Adrenal gland (tissue), 12 donors: ENCODE data around the gene ZNF335. TPM values are rescaled to one million over a fixed set of nuclear protein-coding genes. Genes with fewer than 3 reads are reported as not detected.
A peak's percentile ranks its signal among the peaks of the same experiment; 100 is the strongest.

ENCODE experiments used
- DNase-seq, 7 donors: peaks; one replicate each; pipeline ENCODE4 v3.0.0-alpha.2; 2019 to 2020
- H3K27ac ChIP-seq, 5 donors: fragments of 200-600 bp; sonication (generic) in 4 of 5; 1 replicate in 3 of 5; 2 replicates in 2 of 5; pipeline versions ENCODE4 v1.5.1 to v1.8.0; 2016 to 2020; ENCODE audit warnings: mild to moderate bottlenecking in 1 of 5
- H3K27me3 ChIP-seq: fragments of 200-600 bp; 2 replicates; pipeline ENCODE4 v1.8.0; 2021
- H3K36me3 ChIP-seq, 2 donors: fragments of 200-600 bp; replicated peaks in 1 of 2; 1 replicate in 1 of 2; 2 replicates in 1 of 2; pipeline versions ENCODE4 v1.5.1 to v1.8.0; 2018 to 2022
- H3K4me1 ChIP-seq, 2 donors: fragments of 200-600 bp; replicated peaks in 1 of 2; 1 replicate in 1 of 2; 2 replicates in 1 of 2; pipeline versions ENCODE4 v1.5.1 to v1.8.0; 2018 to 2021
- H3K4me3 ChIP-seq, 4 donors: fragments of 200-600 bp; sonication (generic) in 3 of 4; one replicate each; pipeline ENCODE4 v1.5.1; 2016 to 2018
- H3K9me3 ChIP-seq, 3 donors: fragments of 200-600 bp; sonication (generic) in 1 of 3; replicated peaks in 1 of 3; 1 replicate in 2 of 3; 2 replicates in 1 of 3; pipeline versions ENCODE4 v1.5.1 to v1.8.0; 2016 to 2021
- CTCF ChIP-seq, 6 experiments: fragments of 450-650 bp in 4 of 6; fragments of 200-600 bp in 2 of 6; sonication (generic) in 1 of 6; IDR thresholded peaks; 1 replicate in 5 of 6; 2 replicates in 1 of 6; pipeline versions ENCODE4 v1.5.1 to v1.8.0; 2016 to 2021; ENCODE audit warnings: antibody characterized with exemption in 6 of 6, mild to moderate bottlenecking in 2 of 6, moderate library complexity in 1 of 6
- POLR2A ChIP-seq, 2 donors: fragments of 450-650 bp; IDR thresholded peaks; one replicate each; pipeline ENCODE4 v1.6.1; 2017; ENCODE audit warnings: antibody characterized with exemption in 2 of 2, mild to moderate bottlenecking in 2 of 2, moderate library complexity in 1 of 2
- WGBS, 4 donors: extraction: QIAGEN DNeasy Blood & Tissue Kit in 2 of 4; methylation state at CpG; one replicate each; pipeline versions ENCODE4 v1.1.5 to v1.1.7; 2013 to 2017; 5-methylcytosine and 5-hydroxymethylcytosine counted together
- intact Hi-C, 2 donors: fragments of 100-400 bp; cut with DNase I; formaldehyde crosslinking; loops; one replicate each; pipeline versions ENCODE4 v1.14.1 to v1.15.0; 2022 to 2023
- polyA plus RNA-seq, 3 donors: library from polyadenylated mRNA; stranded (reverse); fragments of 200-250 nt in 2 of 3; fragments of 350-450 nt in 1 of 3; fragmentation: Illumina TruSeq in 1 of 3; extraction: RNeasy Lipid Tissue Mini Kit (QIAGEN cat#74804) in 1 of 3; gene quantifications; one replicate each; pipeline ENCODE4 v1.2.3, GENCODE V29; 2013 to 2014
- total RNA-seq, 9 donors: library from RNA; depleted of rRNA in 4 of 9; stranded (reverse); fragments of >200 nt in 4 of 9; fragments of 120-200 nt in 1 of 9; fragmentation: NEBNext Ultra II Directional in 1 of 9; extraction: Animal tissue kit (Norgen Biotek cat#: 25700) in 1 of 9; gene quantifications; one replicate each; pipeline versions ENCODE4 v1.1.0 to v1.2.4, GENCODE V29; 2013 to 2023
- donor health status: healthy with polysubstance abuse.
- donor health status: Bipolar disorder and iron deficiency.
- donor health status: DM: yes; HTN: yes; CAD: no.
- donor health status: DM: no; HTN: no; CAD: no.
- donor health status: DM: no; HTN: no; CAD: no.
- donor health status: DM: yes; HTN: yes; CAD: no.

ZNF335 gene
- total and polyA plus RNA-seq, 12 donors, result 5.4 to 45.1 (median 17.7) TPM

GRCh38 chr20:45947110-45947866 is 24.7 kb downstream of the ZNF335 start:
- H3K36me3 ChIP-seq, result peaks cover 0 to 98% of the 10 kb centered on the region in 2 donors
- H3K27ac ChIP-seq, result peak overlapping the region; percentile 35 to 96 (median 90)
- no peaks in the 10 kb centered on the region for H3K27me3 ChIP-seq
- intact Hi-C loops, result no loop called here
- no peak overlapping the region for H3K4me3 ChIP-seq
- DNase-seq, result peak in 5 of 7 donors; percentile 52 to 71 (median 69)
- H3K4me1 ChIP-seq, result peaks cover 25% of the 10 kb centered on the region in 2 donors
- H3K9me3 ChIP-seq, result no peaks in the 10 kb centered on the region
- WGBS, 4 donors, result 54 to 61% (median 59%) methylated on average over 20 to 29 of the region's 29 CpGs
- TF ChIP-seq POLR2A (IDR thresholded peaks at IDR 0.05) (peak in 1 of 2 donors; percentile 6), CTCF (IDR thresholded peaks at IDR 0.05) (no peak)

GRCh38 chr20:45946149-45946970 is 25.6 kb downstream of the ZNF335 start:
- Histone ChIP-seq H3K36me3 (peaks cover 0 to 96% of the 10 kb centered on the region in 2 donors), H3K27me3 (no peaks in the 10 kb centered on the region), H3K27ac (peak overlapping the region; percentile 35 to 96 (median 90)), H3K4me3 (no peak overlapping the region), H3K9me3 (no peaks in the 10 kb centered on the region), H3K4me1 (peaks cover 25% of the 10 kb centered on the region in 2 donors)
- DNase-seq, result peak; percentile 84 to 97 (median 93)
- 53 to 67% (median 57%) methylated on average over 3 to 20 of the region's 20 CpGs for WGBS, 4 donors
- intact Hi-C loops, result no loop called here
- TF ChIP-seq POLR2A (IDR thresholded peaks at IDR 0.05) (peak; percentile 10 to 71), CTCF (IDR thresholded peaks at IDR 0.05) (no peak)

GRCh38 chr20:45945678-45946148 is 26.3 kb downstream of the ZNF335 start:
- no peaks in the 10 kb centered on the region for H3K27me3 ChIP-seq
- no peak overlapping the region for H3K4me3 ChIP-seq
- TF ChIP-seq POLR2A (IDR thresholded peaks at IDR 0.05), result peak in 1 of 2 donors; percentile 62
- peak in 1 of 6 experiments; percentile 32 for TF ChIP-seq CTCF (IDR thresholded peaks at IDR 0.05)
- DNase-seq, result peak; percentile 62 to 95 (median 93)
- peaks cover 0 to 96% of the 10 kb centered on the region in 2 donors for H3K36me3 ChIP-seq
- 33 to 51% (median 44%) methylated on average over 3 to 13 of the region's 13 CpGs for WGBS, 4 donors
- peak overlapping the region; percentile 35 to 96 (median 90) for H3K27ac ChIP-seq
- intact Hi-C loops, result no loop called here
- no peaks in the 10 kb centered on the region for H3K9me3 ChIP-seq
- peaks cover 25% of the 10 kb centered on the region in 2 donors for H3K4me1 ChIP-seq
